PC-3 (cell line): ENCODE results near the gene ARG1.

Source experiments
- EZH2 ChIP-seq: fragments of 300-600 bp; sonication (generic); IDR thresholded peaks from one replicate; pipeline ENCODE4 v1.6.1; 2017; ENCODE audit warnings: antibody characterized with exemption, mild to moderate bottlenecking, low read length; ENCODE audit not compliant: unreplicated experiment
- EZH2phosphoT487 ChIP-seq: fragments of 300-600 bp; sonication (generic); IDR thresholded peaks from 2 replicates; pipeline ENCODE4 v1.6.1; 2018; ENCODE audit warnings: mild to moderate bottlenecking, antibody characterized with exemption, low read length, borderline replicate concordance
- TF ChIP-seq, protein P1 (sequence below): fragments of 300-600 bp; sonication (generic); conservative IDR thresholded peaks from 2 replicates; pipeline ENCODE4 v1.5.1; 2017; ENCODE audit warnings: antibody characterized with exemption, low read depth, mild to moderate bottlenecking, low read length

DNA sequence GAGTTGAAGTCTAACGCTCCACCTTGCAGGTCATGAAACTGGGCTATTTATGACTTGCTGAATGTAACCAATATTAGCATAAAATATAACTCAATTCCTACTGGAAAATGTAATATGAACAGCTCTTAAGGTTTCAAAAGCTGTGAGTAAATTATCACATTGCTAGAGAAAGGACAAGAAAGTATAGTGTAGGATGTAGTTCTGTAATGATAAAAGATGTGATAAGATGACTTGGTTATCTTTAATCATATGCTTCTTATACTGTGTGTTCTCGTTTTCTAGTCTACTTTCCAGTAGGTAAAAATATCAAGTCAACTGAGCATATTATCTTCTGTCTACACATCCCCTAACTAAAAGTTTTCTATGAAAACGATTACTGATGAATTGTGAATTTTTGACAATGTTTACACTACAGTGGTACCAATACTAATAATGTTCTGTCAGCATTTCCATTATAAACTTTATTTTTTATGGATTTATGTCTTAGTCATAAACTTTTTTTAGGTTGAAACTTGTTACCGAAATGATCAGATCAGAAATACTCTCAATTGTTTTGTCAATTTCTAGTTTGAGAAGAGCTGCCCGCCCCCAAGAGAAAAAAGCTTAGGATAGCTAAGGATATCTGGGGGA is 40.4 kb downstream of the ARG1 start:
- TF ChIP-seq, protein P1, sequence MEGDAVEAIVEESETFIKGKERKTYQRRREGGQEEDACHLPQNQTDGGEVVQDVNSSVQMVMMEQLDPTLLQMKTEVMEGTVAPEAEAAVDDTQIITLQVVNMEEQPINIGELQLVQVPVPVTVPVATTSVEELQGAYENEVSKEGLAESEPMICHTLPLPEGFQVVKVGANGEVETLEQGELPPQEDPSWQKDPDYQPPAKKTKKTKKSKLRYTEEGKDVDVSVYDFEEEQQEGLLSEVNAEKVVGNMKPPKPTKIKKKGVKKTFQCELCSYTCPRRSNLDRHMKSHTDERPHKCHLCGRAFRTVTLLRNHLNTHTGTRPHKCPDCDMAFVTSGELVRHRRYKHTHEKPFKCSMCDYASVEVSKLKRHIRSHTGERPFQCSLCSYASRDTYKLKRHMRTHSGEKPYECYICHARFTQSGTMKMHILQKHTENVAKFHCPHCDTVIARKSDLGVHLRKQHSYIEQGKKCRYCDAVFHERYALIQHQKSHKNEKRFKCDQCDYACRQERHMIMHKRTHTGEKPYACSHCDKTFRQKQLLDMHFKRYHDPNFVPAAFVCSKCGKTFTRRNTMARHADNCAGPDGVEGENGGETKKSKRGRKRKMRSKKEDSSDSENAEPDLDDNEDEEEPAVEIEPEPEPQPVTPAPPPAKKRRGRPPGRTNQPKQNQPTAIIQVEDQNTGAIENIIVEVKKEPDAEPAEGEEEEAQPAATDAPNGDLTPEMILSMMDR, result no peak
- no peak for TF ChIP-seq EZH2
- TF ChIP-seq EZH2phosphoT487, result no peak
